ENCODE data around the gene HPSE2.

DNA sequence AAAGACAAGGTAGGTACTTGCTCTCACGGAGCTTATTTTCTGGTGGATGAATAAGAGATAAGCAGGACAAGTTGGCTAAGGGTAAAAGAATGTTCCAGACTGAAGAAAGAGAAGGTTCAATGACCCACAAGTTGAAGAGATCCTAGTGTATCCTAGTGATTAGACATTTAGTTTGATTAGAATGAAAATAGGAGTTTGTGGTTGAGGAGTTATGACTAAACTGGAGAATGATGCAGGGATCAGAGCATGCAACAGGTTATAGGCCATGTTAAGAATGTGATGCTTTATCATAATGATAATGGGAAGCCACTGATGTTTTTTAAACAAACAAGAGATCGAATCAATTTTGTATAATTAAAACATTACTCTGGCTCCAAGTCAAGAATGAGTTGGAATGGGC lies 357.2 kb downstream of the HPSE2 start:
- no peak for TF ChIP-seq GATA2 (IDR thresholded peaks at IDR 0.05; ENCODE audit: low read depth, low read length)
- TF ChIP-seq GATA3 (IDR thresholded peaks at IDR 0.05; ENCODE audit: low read depth, low read length): no peak

All from SH-SY5Y (cell line).